ENCODE measurements around the gene CIRBP. TPM values are rescaled to one million over a fixed set of nuclear protein-coding genes. Genes with fewer than 3 reads are reported as not detected.

CIRBP gene
- total and polyA plus RNA-seq, 2 of the 13 experiments (the other 11 are each of a cell fraction or from before 2014, with no cell fraction given): 133 to 140 TPM

GRCh38 chr19:1315470-1316166 lies 46.5 kb downstream of the CIRBP start (continued):
- no peak for TF ChIP-seq RFX3 (CRISPR knock-in tag; IDR thresholded peaks at IDR 0.05)
- TF ChIP-seq XRCC5 (optimal IDR thresholded peaks at IDR 0.05; ENCODE audit: low read length): peak; percentile 19
- TF ChIP-seq SRSF9 (IDR thresholded peaks at IDR 0.05; ENCODE audit: borderline replicate concordance, insufficient read depth, low read depth, low read length, poor library complexity, severe bottlenecking): no peak
- no peak; the same call in 1 of the 2 replicates for TF ChIP-seq ETV5 (CRISPR knock-in tag; IDR thresholded peaks at IDR 0.05; ENCODE audit: borderline replicate concordance)
- no peak for TF ChIP-seq ZSCAN12 (CRISPR knock-in tag; IDR thresholded peaks at IDR 0.05)
- TF ChIP-seq ZNF281 (CRISPR knock-in tag; IDR thresholded peaks at IDR 0.05; ENCODE audit: borderline replicate concordance): no peak
- 0 out of 2 replicates have a peak, but pooled peaks have one; percentile 32 for TF ChIP-seq ZSCAN9 (CRISPR knock-in tag; IDR thresholded peaks at IDR 0.05; ENCODE audit: borderline replicate concordance)
- TF ChIP-seq, protein P1, sequence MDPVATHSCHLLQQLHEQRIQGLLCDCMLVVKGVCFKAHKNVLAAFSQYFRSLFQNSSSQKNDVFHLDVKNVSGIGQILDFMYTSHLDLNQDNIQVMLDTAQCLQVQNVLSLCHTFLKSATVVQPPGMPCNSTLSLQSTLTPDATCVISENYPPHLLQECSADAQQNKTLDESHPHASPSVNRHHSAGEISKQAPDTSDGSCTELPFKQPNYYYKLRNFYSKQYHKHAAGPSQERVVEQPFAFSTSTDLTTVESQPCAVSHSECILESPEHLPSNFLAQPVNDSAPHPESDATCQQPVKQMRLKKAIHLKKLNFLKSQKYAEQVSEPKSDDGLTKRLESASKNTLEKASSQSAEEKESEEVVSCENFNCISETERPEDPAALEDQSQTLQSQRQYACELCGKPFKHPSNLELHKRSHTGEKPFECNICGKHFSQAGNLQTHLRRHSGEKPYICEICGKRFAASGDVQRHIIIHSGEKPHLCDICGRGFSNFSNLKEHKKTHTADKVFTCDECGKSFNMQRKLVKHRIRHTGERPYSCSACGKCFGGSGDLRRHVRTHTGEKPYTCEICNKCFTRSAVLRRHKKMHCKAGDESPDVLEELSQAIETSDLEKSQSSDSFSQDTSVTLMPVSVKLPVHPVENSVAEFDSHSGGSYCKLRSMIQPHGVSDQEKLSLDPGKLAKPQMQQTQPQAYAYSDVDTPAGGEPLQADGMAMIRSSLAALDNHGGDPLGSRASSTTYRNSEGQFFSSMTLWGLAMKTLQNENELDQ (CRISPR knock-in tag; IDR thresholded peaks at IDR 0.05; ENCODE audit: borderline replicate concordance): no peak
- TF ChIP-seq ZNF788 (CRISPR knock-in tag; IDR thresholded peaks at IDR 0.05; ENCODE audit: borderline replicate concordance): no peak
- no peak for TF ChIP-seq ZKSCAN8 (CRISPR knock-in tag; IDR thresholded peaks at IDR 0.05; ENCODE audit: borderline replicate concordance)
- TF ChIP-seq SNAI1 (CRISPR knock-in tag; IDR thresholded peaks at IDR 0.05; ENCODE audit: borderline replicate concordance): no peak
- no peak for TF ChIP-seq ZNF10 (CRISPR knock-in tag; IDR thresholded peaks at IDR 0.05; ENCODE audit: borderline replicate concordance, low read depth)
- no peak; the same call in 1 of the 2 replicates for TF ChIP-seq ZNF350 (CRISPR knock-in tag; IDR thresholded peaks at IDR 0.05; ENCODE audit: borderline replicate concordance, low read depth)
- no peak for TF ChIP-seq ATM (IDR thresholded peaks at IDR 0.05; ENCODE audit: borderline replicate concordance)
- TF ChIP-seq JUND (CRISPR knock-in tag; IDR thresholded peaks at IDR 0.05): no peak
- TF ChIP-seq GTF3A (CRISPR knock-in tag; conservative IDR thresholded peaks at IDR 0.05): no peak
- TF ChIP-seq FOXO1 (CRISPR knock-in tag; IDR thresholded peaks at IDR 0.05): no peak
- TF ChIP-seq ZNF549 (CRISPR knock-in tag; IDR thresholded peaks at IDR 0.05): no peak
- no peak for TF ChIP-seq NFATC3 (CRISPR knock-in tag; IDR thresholded peaks at IDR 0.05)
- TF ChIP-seq, protein P2, sequence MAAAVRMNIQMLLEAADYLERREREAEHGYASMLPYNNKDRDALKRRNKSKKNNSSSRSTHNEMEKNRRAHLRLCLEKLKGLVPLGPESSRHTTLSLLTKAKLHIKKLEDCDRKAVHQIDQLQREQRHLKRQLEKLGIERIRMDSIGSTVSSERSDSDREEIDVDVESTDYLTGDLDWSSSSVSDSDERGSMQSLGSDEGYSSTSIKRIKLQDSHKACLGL (CRISPR knock-in tag; IDR thresholded peaks at IDR 0.05): no peak

Measured in HepG2 (cell line).